ENCODE data around the gene ZNF212.

ZNF212 gene

GRCh38 chr7:149293338-149293737 lies 53.9 kb downstream of the ZNF212 start:
- ChIA-PET POLR2A (no interaction called here), CTCF (interaction anchor here (1.5 kb wide), 1 partner anchor 17 kb away, joined by 3 read pairs; no protein-coding TSS in a partner anchor)
- no peak for TF ChIP-seq CTCF (IDR thresholded peaks at IDR 0.05; ENCODE audit: control extremely low read depth, extremely low read depth, low read depth, missing control alignments)
- no peak for DNase-seq (ENCODE audit: extremely low spot score)

GRCh38 chr7:149293946-149294633 lies 54.6 kb downstream of the ZNF212 start:
- CTCF ChIA-PET: interaction anchor here (1.2 to 1.5 kb wide), 2 partner anchors 9 to 16 kb away, joined by 3 read pairs; no protein-coding TSS in a partner anchor
- DNase-seq (ENCODE audit: extremely low spot score): no peak

GRCh38 chr7:149294634-149295480 lies 55.4 kb downstream of the ZNF212 start:
- POLR2A ChIA-PET: no interaction called here
- CTCF ChIA-PET: interaction anchor here (1.2 kb wide), 1 partner anchor 10 kb away, joined by 3 read pairs; no protein-coding TSS in a partner anchor
- no peak for DNase-seq (ENCODE audit: extremely low spot score)
- no peak for TF ChIP-seq CTCF (IDR thresholded peaks at IDR 0.05; ENCODE audit: control extremely low read depth, extremely low read depth, low read depth, missing control alignments)

More at GRCh38 chr7:149293946-149294633, 54.6 kb downstream of the ZNF212 start:
- POLR2A ChIA-PET: no interaction called here
- TF ChIP-seq CTCF (IDR thresholded peaks at IDR 0.05; ENCODE audit: control extremely low read depth, extremely low read depth, low read depth, missing control alignments): no peak

GRCh38 chr7:149295481-149295850 lies 56.0 kb downstream of the ZNF212 start:
- ChIA-PET POLR2A (no interaction called here), CTCF (interaction anchor here (1.8 kb wide), 1 partner anchor 14 kb away, joined by 6 read pairs; no protein-coding TSS in a partner anchor)
- TF ChIP-seq CTCF (IDR thresholded peaks at IDR 0.05; ENCODE audit: control extremely low read depth, extremely low read depth, low read depth, missing control alignments): no peak
- DNase-seq (ENCODE audit: extremely low spot score): no peak

GRCh38 chr7:149296368-149296767 lies 56.9 kb downstream of the ZNF212 start:
- no peak for DNase-seq (ENCODE audit: extremely low spot score)
- ChIA-PET POLR2A (no interaction called here), CTCF (interaction anchor here (1.8 kb wide), 1 partner anchor 14 kb away, joined by 6 read pairs; no protein-coding TSS in a partner anchor)
- no peak for TF ChIP-seq CTCF (IDR thresholded peaks at IDR 0.05; ENCODE audit: control extremely low read depth, extremely low read depth, low read depth, missing control alignments)

- ChIA-PET POLR2A (no interaction called here), CTCF (interaction anchor here (1.2 to 1.8 kb wide), 2 partner anchors 13 kb away, joined by 3 to 6 read pairs; no protein-coding TSS in a partner anchor)
- DNase-seq (ENCODE audit: extremely low spot score): no peak
- TF ChIP-seq CTCF (IDR thresholded peaks at IDR 0.05; ENCODE audit: control extremely low read depth, extremely low read depth, low read depth, missing control alignments): no peak
These were observed 57.7 kb downstream of the ZNF212 start for GRCh38 chr7:149297034-149297755.

Measured in GM10248 (cell line).